ENCODE measurements around the gene VRK3.

VRK3 gene

DNA sequence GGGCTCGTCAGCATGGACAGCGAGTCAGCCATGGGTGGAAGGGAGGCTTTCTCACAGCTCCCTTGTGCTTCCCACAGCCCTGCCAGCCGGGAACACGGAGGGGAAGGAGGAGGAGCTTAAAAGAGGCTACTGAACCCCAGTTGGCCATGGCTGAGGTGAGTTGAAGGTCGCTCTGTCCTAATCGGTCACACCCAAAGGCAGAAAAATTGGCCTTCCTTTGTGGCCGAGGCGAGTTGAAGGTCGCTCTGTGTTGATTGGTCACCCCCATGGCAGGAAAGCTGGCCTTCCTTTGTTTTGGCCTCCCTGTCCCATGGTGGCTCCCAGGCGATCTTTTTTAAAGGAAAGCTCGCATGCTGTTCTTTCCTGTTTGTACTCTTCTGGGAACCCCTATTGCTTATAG, 5.8 kb upstream of the VRK3 start:
- DNase-seq (ENCODE audit: low read depth): no peak

GRCh38 chr19:50030225-50030624, 5.1 kb upstream of the VRK3 start:
- no peak for DNase-seq (ENCODE audit: low read depth)

GRCh38 chr19:50026550-50026906, 1.4 kb upstream of the VRK3 start:
- no peak for DNase-seq (ENCODE audit: low read depth)

- peak; percentile 93 for DNase-seq (ENCODE audit: low read depth)
Observed at GRCh38 chr19:50025794-50026549, 800 bp upstream of the VRK3 start, which contains the start of gene ZNF473. TSS of gene ZNF473 (plus strand) at chr19:50026005. CDS start at chr19:50031083, 5,078 bp downstream.

- no peak for DNase-seq (ENCODE audit: low read depth)
Observed at GRCh38 chr19:50024719-50025021, 502 bp downstream of the VRK3 start.

DNA sequence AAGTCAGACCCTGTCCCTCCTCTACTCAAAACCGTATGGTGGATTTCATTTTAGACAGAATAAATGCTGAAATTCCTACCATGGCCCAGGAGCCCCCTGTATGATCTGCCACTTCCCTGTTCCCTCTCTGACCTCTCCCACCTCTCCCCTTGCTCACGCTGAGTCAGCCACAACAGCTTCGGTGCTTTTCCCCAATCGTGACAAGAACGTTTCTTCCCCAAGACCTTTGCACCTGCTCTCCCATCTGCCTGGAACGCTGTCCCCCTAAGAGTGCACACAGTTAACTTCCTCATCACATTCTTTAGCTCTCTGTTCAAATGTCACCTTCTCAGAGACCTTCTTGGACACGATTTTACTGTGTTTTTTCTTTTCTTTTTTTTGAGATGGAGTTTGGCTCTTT, 2.3 kb downstream of the VRK3 start:
- no peak for DNase-seq (ENCODE audit: low read depth)

DNA sequence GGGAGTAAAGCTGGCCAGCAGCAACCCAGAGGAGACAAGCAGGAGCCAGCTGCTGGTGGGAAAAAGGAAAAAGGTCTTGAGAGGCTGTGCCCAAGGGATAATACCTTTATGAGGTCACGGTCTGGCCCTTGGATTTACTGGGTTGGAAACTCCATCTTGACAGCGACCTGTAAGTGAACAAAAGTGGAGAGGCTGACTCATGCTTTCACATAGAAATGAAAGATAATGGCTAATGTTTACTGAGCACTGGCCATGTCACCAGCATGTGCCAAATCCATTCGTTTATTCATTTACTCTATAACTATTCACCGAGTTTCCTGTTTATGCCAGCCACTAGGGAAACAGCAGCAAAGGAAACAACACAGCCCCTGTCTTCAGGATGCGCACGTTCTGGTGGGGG, 4.7 kb downstream of the VRK3 start:
- DNase-seq (ENCODE audit: low read depth): no peak

GRCh38 chr19:50016225-50016807, 8.9 kb downstream of the VRK3 start:
- DNase-seq (ENCODE audit: low read depth): no peak

DNA sequence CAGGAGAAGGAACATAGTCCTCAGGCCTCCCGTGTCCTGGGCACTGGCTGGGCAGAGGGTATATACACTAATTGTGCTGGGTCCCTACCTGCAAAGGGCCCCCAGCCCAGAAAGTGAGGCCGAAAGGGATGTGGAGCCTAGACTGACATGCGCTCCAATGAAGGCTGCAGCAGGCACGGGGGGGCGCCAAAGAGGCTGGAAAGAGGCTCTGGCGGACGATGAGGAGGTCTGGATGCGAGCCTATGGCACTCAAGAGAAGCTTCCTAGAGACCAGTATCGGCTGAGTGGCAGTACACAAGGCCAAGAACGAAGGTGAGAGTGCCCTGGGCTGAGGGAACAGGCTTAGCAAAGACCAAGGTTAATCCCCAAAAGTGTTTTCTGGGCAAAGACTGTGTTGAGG, 16.6 kb downstream of the VRK3 start:
- no peak for DNase-seq (ENCODE audit: low read depth)

DNA sequence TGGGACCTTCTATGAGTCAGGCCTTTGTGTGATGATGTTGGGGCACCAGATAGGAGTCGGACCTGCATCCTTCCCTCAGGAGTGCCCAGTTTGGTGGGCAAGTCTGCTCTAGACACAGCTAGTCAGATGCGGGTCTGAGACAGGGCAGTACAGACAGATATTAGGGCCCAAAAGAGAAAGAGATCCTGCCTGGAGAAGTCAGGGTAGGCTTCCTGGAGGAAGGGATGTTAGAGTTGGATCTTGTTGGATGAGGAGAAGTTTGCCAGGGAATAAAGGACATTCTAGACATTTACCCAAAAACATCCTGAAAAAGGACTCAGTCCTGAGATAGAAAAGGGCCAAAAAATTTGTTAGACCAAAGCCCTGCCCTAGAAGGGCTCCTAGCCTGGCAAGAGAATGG, 17.2 kb downstream of the VRK3 start:
- no peak for DNase-seq (ENCODE audit: low read depth)

GRCh38 chr19:50007170-50007569, 18.0 kb downstream of the VRK3 start:
- DNase-seq (ENCODE audit: low read depth): no peak

DNA sequence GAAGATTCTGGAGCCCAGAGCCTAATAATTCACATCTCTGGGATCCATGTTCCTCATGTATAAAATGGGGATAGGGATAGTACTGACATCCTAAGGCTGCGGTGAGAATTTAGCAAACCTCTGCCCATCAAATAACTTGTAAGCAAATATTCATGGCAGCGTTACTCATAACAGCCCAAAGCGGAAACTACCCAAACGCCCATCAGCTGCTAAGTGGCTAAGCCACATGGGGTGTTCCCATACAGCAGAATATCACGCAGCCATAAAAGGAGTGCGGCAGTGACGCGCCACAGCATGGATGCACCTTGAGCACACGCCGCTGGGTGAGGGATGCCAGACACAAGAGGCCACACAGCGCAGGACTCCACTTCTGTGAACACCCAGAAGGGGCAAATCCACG, 19.7 kb downstream of the VRK3 start:
- no peak for DNase-seq (ENCODE audit: low read depth)

- peak; percentile 94 for DNase-seq (ENCODE audit: low read depth)
Observed at GRCh38 chr19:50003810-50004419, 21.3 kb downstream of the VRK3 start.

GRCh38 chr19:50003254-50003788, 21.9 kb downstream of the VRK3 start:
- no peak for DNase-seq (ENCODE audit: low read depth)

DNA sequence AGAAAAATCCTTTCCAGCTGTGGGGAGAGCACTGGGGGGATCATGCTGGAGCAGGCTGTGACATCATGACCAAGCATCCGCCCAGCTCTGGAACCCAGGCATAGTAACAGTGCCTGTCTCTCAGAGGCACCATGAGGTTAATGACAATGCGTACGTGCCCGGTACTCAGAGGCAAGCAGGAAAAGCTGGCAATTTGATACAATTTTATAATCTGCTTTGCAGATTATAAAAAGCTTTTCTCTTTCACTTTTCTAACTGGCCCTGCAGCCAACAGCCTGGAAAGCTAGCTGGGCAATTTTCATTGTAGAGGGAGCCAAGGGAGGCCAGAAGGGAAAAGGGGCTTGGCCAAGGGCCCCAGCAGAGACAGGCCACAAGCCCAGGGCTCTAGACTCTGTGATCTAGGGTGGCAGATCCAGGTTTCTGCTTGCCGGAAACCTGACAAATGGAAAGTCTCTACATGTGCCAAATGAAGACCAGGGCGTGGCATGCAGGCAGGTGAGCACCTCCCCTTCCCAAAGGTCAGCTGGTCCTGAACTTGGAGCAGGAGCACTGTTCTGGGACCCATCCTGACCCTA, 22.7 kb downstream of the VRK3 start:
- no peak for DNase-seq (ENCODE audit: low read depth)

GRCh38 chr19:50001775-50002174, 23.4 kb downstream of the VRK3 start:
- DNase-seq (ENCODE audit: low read depth): no peak

DNA sequence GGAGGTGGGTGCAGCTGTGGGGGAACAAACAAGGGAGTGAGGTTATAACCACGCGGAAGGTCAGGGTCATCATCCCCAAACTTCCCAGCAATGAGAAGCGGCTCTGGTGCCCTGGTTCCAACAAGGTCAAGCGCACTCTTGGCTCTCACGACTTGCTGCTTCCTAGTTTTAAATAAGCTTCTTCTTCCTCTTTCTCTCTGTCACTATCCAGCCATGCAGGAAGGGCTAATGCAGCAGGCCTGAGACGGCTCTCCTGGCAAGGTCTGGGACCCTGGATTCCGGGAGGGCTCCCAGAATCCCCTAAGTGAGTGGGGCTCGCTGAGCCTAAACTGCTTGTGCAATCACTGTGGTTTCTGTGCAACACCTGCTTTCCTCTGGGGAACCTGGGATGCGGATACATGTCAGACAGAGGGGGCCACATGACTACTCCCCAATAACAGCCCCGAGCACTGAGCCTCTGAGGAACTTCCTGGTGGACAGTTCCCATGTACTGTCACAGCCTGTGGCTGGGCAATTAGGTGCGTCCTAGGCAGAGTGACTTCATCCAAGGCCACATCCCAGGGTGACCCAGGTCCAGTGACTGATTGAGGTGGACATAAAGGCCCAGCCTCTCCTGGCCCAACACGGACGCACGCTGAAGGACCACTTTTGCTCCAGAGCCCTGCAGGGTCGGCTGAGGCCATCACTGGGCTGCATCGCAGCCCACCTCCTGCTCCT, 24.2 kb downstream of the VRK3 start:
- no peak for DNase-seq (ENCODE audit: low read depth)

GRCh38 chr19:50000038-50000840, 24.9 kb downstream of the VRK3 start:
- DNase-seq (ENCODE audit: low read depth): no peak

GRCh38 chr19:49999371-50000010, 25.7 kb downstream of the VRK3 start:
- DNase-seq (ENCODE audit: low read depth): no peak

- DNase-seq (ENCODE audit: low read depth): no peak
Observed at GRCh38 chr19:49997709-49998108, 27.5 kb downstream of the VRK3 start.

- no peak for DNase-seq (ENCODE audit: low read depth)
Observed at GRCh38 chr19:49988433-49988832, 36.7 kb downstream of the VRK3 start.
